Endothelial cell (in vitro differentiated cells): Measurements from ENCODE around the gene KREMEN1. TPM values are rescaled to one million over a fixed set of nuclear protein-coding genes. Genes with fewer than 3 reads are reported as not detected.
A peak's percentile ranks its signal among the peaks of the same experiment; 100 is the strongest.

Experiments
- DNase-seq: peaks from one replicate; pipeline ENCODE4 v3.0.0; 2021; ENCODE audit warnings: low spot score
- H3K27ac Mint-ChIP-seq: one replicate; pipeline ENCODE4 v1.8.0; 2021; ENCODE audit warnings: mixed read lengths, inconsistent platforms; ENCODE audit not compliant: unreplicated experiment
- H3K27me3 Mint-ChIP-seq: one replicate; pipeline ENCODE4 v1.8.0; 2021; ENCODE audit warnings: mild to moderate bottlenecking, moderate library complexity, mixed read lengths, inconsistent platforms; ENCODE audit not compliant: unreplicated experiment
- H3K36me3 Mint-ChIP-seq: one replicate; pipeline ENCODE4 v1.8.0; 2021; ENCODE audit warnings: mild to moderate bottlenecking, low read depth, mixed read lengths, inconsistent platforms; ENCODE audit not compliant: unreplicated experiment
- H3K4me1 Mint-ChIP-seq: one replicate; pipeline ENCODE4 v1.8.0; 2021; ENCODE audit warnings: mild to moderate bottlenecking, mixed read lengths, inconsistent platforms; ENCODE audit not compliant: unreplicated experiment
- H3K4me3 Mint-ChIP-seq: one replicate; pipeline ENCODE4 v1.8.0; 2021; ENCODE audit warnings: mild to moderate bottlenecking, mixed read lengths, inconsistent platforms; ENCODE audit not compliant: unreplicated experiment
- H3K9me3 Mint-ChIP-seq: one replicate; pipeline ENCODE4 v1.8.0; 2021; ENCODE audit warnings: mixed read lengths, inconsistent platforms; ENCODE audit not compliant: unreplicated experiment
- CTCF ChIP-seq: fragments of 200-600 bp; sonication (generic); IDR thresholded peaks from one replicate; pipeline ENCODE4 v1.5.0; 2021; ENCODE audit warnings: antibody characterized with exemption; ENCODE audit not compliant: unreplicated experiment
- total RNA-seq: library from RNA; stranded (reverse); fragmentation: NEBNext Ultra II Directional; extraction: Animal tissue kit (Norgen Biotek cat#: 25700); gene quantifications from one replicate; pipeline ENCODE4 v1.2.1, GENCODE V29; 2021; ENCODE audit not compliant: unreplicated experiment

KREMEN1 gene
- total RNA-seq, 1 donor from 2014 or later: 3.1 TPM

DNA sequence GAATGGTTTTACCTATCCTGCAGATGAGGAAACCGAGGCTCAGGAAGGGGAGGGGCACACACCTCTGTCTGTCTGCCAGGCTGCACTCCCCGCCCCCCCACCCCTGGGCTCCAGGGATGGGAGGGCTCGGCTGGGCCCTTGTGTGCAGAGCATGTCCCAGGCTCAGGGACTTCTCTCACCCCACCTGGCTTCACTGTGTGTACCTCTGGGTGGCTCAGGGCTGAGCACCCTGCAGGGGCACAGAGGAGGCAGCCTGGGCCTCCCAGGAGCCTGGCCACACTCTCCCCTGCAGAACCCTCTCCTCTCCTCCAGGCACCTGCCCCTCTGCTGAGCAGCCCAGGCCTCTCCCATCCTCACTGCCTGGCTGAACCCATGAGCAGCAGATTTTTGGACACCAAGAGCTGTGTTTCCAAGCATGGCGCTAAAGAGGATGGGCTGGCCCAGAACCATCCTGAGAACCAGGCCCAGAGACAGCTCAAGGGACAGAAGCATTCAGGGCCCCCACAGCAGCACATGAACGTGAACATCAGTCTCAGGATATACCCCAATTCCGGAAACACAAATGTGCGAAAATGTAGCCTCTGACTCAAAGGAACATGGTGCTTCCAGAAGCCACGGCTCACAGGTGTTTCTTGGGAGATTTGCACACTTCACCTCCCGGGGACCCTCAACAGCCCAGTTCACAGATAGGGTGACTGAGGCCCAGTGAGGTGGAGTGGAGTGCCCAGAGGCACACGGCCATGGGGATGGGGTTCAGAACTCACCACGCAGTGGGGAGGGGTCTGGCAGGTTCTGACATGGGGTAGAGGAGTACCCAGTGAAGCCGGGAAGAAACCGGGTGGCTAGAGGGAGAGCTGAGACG lies 143.4 kb downstream of the KREMEN1 start:
- no peaks in the 10 kb centered on the region for H3K36me3 Mint-ChIP-seq
- no peak for DNase-seq
- peaks cover 6% of the 10 kb centered on the region for H3K4me1 Mint-ChIP-seq
- no peak for TF ChIP-seq CTCF
- H3K4me3 Mint-ChIP-seq: peak overlapping the region; percentile 73
- no peak overlapping the region for H3K27ac Mint-ChIP-seq
- no peaks in the 10 kb centered on the region for H3K9me3 Mint-ChIP-seq
- peaks cover 12% of the 10 kb centered on the region for H3K27me3 Mint-ChIP-seq

DNA sequence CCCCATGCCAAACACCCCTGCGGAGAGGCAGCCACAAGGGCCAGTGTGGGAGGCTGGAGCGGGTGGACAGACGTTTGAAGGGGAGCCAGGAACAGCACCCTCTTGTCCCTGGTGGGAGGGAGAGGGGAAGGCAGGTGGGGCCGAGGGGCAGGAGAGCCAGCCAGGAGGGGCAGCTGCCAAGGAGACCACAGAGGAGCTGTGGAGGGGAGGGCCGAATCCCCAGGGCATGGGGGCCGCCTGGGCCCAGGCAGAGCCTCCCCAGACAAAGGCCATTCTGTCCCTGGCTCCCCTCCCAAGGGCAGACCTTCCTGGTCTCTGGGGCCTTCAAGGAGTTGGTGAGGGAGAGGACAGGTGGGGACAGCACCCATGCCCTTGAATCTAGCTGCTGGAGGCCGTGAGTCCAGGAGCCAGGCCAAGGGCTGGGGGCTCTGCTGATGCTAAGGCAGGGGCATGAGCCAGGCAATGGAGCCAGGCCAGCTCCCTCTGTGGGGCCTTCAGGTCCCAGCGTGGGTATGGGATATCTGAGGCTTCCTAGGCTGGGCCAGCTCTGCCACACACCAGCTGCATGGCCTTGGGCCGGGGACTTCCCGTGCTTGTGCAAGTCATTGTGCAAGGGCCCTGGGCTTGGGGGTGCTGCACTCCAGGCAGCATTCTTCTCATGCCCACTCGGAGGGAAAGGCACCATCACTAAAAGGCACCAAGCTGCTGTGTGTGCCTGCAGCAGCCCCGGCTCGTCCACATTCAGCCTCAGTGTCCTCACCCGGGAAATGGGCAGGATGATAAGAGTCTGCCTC lies 144.2 kb downstream of the KREMEN1 start:
- no peaks in the 10 kb centered on the region for H3K9me3 Mint-ChIP-seq
- H3K27ac Mint-ChIP-seq: no peak overlapping the region
- DNase-seq: no peak
- H3K4me3 Mint-ChIP-seq: no peak overlapping the region
- no peaks in the 10 kb centered on the region for H3K36me3 Mint-ChIP-seq
- no peaks in the 10 kb centered on the region for H3K4me1 Mint-ChIP-seq
- TF ChIP-seq CTCF: no peak
- H3K27me3 Mint-ChIP-seq: peaks cover 11% of the 10 kb centered on the region

Other genes starting within 250 kb of the KREMEN1 start
- 3.3 TPM for gene ZNRF3, start 189.5 kb upstream of the KREMEN1 start, total RNA-seq
- gene C22orf31, start 11.2 kb upstream of the KREMEN1 start, total RNA-seq: not detected
- gene EMID1, start 132.9 kb downstream of the KREMEN1 start, total RNA-seq: 25.5 TPM
- 56.5 TPM for gene RHBDD3, start 194.9 kb downstream of the KREMEN1 start, total RNA-seq
- gene EWSR1, start 195.2 kb downstream of the KREMEN1 start, total RNA-seq: 307 TPM
- gene GAS2L1, start 233.6 kb downstream of the KREMEN1 start, total RNA-seq: 33.6 TPM
- gene RASL10A, start 242.7 kb downstream of the KREMEN1 start, total RNA-seq: 30.1 TPM